ENCODE measurements around the gene BICD1.

Gene BICD1

GRCh38 chr12:32418903-32419519, 312.4 kb downstream of the BICD1 start:
- no peak for DNase-seq

- no peak for DNase-seq
Observed at GRCh38 chr12:32419520-32419960, 312.9 kb downstream of the BICD1 start.

GRCh38 chr12:32420356-32420755, 313.7 kb downstream of the BICD1 start:
- no peak for DNase-seq

GRCh38 chr12:32423559-32423958, 316.9 kb downstream of the BICD1 start:
- no peak for DNase-seq

GRCh38 chr12:32431025-32431424, 324.4 kb downstream of the BICD1 start:
- no peak for DNase-seq
